Skeletal muscle cell (primary cell): ENCODE measurements around the gene RAB5A.
A peak's percentile ranks its signal among the peaks of the same experiment; 100 is the strongest.
"Not testable (repeated sequence)": the region's sequence is repeated elsewhere in the genome, so short reads cannot be mapped to it uniquely, and the experiment has no call there.

Experiments used
- DNase-seq: peaks from one replicate; pipeline ENCODE4 v3.0.0-alpha.2; 2010; ENCODE audit warnings: low read depth
- H3K4me3 ChIP-seq: 2 replicates; pipeline ENCODE4 v1.5.1; 2011; ENCODE audit warnings: low read depth, mild to moderate bottlenecking, control low read depth, low read length, moderate library complexity

The RAB5A gene

GRCh38 chr3:19945969-19946831 is 697 bp upstream of the RAB5A start:
- peak overlapping the region; percentile 75 for H3K4me3 ChIP-seq
- no peak for DNase-seq

- H3K4me3 ChIP-seq = peak overlapping the region; percentile 75
- DNase-seq = no peak
These were observed 790 bp downstream of the RAB5A start for GRCh38 chr3:19947549-19948225.

GRCh38 chr3:19948226-19948591 is 1.3 kb downstream of the RAB5A start:
- no peak for DNase-seq
- H3K4me3 ChIP-seq = peak overlapping the region; percentile 75

GRCh38 chr3:19950316-19950715 is 3.4 kb downstream of the RAB5A start:
- DNase-seq = no peak

GRCh38 chr3:19954676-19955075 is 7.8 kb downstream of the RAB5A start:
- no peak overlapping the region for H3K4me3 ChIP-seq
- no peak for DNase-seq

More at GRCh38 chr3:19950316-19950715, 3.4 kb downstream of the RAB5A start:
- H3K4me3 ChIP-seq = no peak overlapping the region

- not testable (repeated sequence) for DNase-seq, H3K4me3 ChIP-seq
These were observed 10.5 kb downstream of the RAB5A start for GRCh38 chr3:19957354-19957753.

- no peak for DNase-seq
- no peak overlapping the region for H3K4me3 ChIP-seq
These were observed 12.6 kb downstream of the RAB5A start for GRCh38 chr3:19959505-19959904.

GRCh38 chr3:19960696-19961095 is 13.8 kb downstream of the RAB5A start:
- no peak overlapping the region for H3K4me3 ChIP-seq
- DNase-seq = no peak

- H3K4me3 ChIP-seq = no peak overlapping the region
- DNase-seq = no peak
These were observed 15.1 kb downstream of the RAB5A start for GRCh38 chr3:19961960-19962359.

GRCh38 chr3:19967208-19967607 is 20.3 kb downstream of the RAB5A start:
- DNase-seq = no peak
- no peak overlapping the region for H3K4me3 ChIP-seq

GRCh38 chr3:19967812-19968211 is 20.9 kb downstream of the RAB5A start:
- DNase-seq = no peak
- no peak overlapping the region for H3K4me3 ChIP-seq

GRCh38 chr3:19970327-19970726 is 23.4 kb downstream of the RAB5A start:
- H3K4me3 ChIP-seq = no peak overlapping the region
- no peak for DNase-seq

GRCh38 chr3:19972054-19972453 is 25.2 kb downstream of the RAB5A start:
- no peak overlapping the region for H3K4me3 ChIP-seq
- no peak for DNase-seq

GRCh38 chr3:19988904-19989303 is 42.0 kb downstream of the RAB5A start:
- not testable (repeated sequence) for H3K4me3 ChIP-seq, DNase-seq

GRCh38 chr3:19994796-19995195 is 47.9 kb downstream of the RAB5A start:
- no peak overlapping the region for H3K4me3 ChIP-seq
- DNase-seq = no peak

- H3K4me3 ChIP-seq = no peak overlapping the region
- no peak for DNase-seq
These were observed 50.6 kb downstream of the RAB5A start for GRCh38 chr3:19997502-19997901.

GRCh38 chr3:20001932-20002331 is 55.0 kb downstream of the RAB5A start:
- DNase-seq = no peak
- H3K4me3 ChIP-seq = no peak overlapping the region

GRCh38 chr3:20007960-20008359 is 61.1 kb downstream of the RAB5A start:
- DNase-seq = no peak
- no peak overlapping the region for H3K4me3 ChIP-seq

- no peak overlapping the region for H3K4me3 ChIP-seq
These were observed 61.7 kb downstream of the RAB5A start for GRCh38 chr3:20008646-20009045.

GRCh38 chr3:20012164-20012563 is 65.3 kb downstream of the RAB5A start, which contains the start of gene PP2D1:
Gene PP2D1 (minus strand): TSS chr3:20012264. CDS start chr3:20012072, 192 bp downstream.
- no peak for DNase-seq
- H3K4me3 ChIP-seq = no peak within 1 kb of the TSS

More at GRCh38 chr3:20008646-20009045, 61.7 kb downstream of the RAB5A start:
- DNase-seq = no peak

- no peak for DNase-seq
- no peak overlapping the region for H3K4me3 ChIP-seq
These were observed 66.5 kb downstream of the RAB5A start for GRCh38 chr3:20013396-20013795.
